NCI-H748 (cell line): ENCODE results near the gene SAMMSON.

Experiments
- DNase-seq: peaks from one replicate; lab custom pipeline; 2025; ENCODE audit not compliant: unreplicated experiment; lab: John Stamatoyannopoulos, UW

Gene SAMMSON

DNA sequence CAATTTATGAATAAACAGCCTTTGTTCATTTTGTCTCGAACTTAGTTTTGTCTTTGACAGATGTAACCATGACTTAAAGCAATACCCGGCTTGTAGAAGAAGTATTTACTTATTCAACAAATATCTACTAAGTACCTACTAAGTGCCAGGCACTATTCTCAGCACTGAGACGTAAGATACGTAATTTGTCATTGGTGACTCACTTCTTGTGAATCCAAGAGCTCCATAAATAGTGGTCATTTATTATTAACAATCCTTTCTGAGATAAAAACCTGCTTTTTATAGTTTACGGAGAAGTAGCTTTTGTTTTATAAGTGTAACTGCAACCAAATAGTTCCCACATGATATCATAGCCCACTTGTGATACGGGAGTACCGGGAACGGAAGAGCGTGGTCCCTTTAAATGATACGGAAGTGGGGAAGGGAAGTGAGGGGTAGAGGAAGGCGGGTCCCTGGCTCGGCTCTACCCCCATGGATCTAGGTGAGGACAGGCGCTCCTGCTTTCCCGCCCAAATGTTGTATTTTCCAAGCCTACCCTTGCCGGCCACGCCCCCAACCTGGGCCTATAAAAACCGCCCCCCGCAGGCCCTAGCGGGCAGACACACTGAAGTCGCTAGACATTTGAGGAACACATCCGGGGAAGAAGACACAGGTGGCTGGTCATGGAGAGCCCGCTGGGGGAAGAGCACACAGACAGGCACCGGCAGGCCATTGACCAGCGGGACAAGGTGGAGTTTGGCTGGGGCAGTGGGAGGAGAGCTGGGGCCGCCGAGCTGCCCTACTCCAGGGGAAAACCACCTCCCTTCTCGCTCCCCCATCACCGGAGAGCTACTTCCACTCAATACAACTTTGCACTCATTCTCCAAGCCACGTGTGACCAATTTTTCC is at the start of gene SAMMSON:
Gene SAMMSON, plus strand, starts transcription at position 594 of the 888 bp plus-strand sequence.
- peak; percentile 96 for DNase-seq

GRCh38 chr3:69951616-69952015 is 47.9 kb upstream of the SAMMSON start:
- DNase-seq, result no peak

DNA sequence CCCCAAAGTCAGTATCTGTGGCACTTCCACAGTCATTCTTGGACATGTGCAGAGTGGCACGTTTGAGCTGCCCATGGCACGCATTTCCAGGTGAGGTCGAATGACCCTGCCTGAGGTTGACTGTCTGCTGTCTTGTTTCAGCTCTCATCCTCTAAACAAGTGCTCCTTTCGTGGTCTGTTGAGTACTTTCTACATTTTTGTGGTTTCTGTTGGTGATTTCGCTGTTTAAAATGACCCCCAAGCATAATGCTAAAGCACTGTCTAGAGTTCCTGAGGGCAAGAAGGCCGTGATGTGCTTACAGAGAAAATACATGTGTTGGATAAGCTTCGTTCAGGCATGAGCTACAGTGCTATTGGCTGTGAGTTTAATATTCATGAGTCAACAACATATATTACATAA is 40.0 kb upstream of the SAMMSON start:
- no peak for DNase-seq

GRCh38 chr3:69961706-69962439 is 37.7 kb upstream of the SAMMSON start:
- DNase-seq, result no peak

GRCh38 chr3:69963643-69964042 is 35.9 kb upstream of the SAMMSON start:
- no peak for DNase-seq

- no peak for DNase-seq
Observed at GRCh38 chr3:69967156-69967555, 32.4 kb upstream of the SAMMSON start.

GRCh38 chr3:69970827-69971226 is 28.7 kb upstream of the SAMMSON start:
- no peak for DNase-seq

DNA sequence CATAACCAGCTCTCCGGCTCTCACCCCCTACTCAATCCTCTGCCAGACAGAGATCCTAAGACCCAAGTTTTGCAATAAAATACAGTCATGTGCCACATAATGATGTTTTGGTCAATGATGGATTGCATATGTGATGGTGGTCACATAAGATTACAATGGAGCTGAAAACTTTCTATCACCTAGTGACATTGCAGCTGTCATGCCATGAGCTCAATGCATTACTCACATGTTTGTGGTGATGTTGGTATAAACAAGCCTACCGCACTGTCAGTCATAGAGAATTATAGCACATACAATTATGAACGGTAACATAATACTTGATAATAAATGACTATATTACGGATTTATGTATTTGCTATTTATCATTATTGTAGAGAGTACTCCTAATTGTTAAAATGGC is 26.9 kb upstream of the SAMMSON start:
- no peak for DNase-seq

GRCh38 chr3:69976021-69976420 is 23.5 kb upstream of the SAMMSON start:
- no peak for DNase-seq

GRCh38 chr3:69983546-69984265 is 15.8 kb upstream of the SAMMSON start:
- no peak for DNase-seq

- DNase-seq, result no peak
Observed at GRCh38 chr3:69985266-69985665, 14.3 kb upstream of the SAMMSON start.

DNA sequence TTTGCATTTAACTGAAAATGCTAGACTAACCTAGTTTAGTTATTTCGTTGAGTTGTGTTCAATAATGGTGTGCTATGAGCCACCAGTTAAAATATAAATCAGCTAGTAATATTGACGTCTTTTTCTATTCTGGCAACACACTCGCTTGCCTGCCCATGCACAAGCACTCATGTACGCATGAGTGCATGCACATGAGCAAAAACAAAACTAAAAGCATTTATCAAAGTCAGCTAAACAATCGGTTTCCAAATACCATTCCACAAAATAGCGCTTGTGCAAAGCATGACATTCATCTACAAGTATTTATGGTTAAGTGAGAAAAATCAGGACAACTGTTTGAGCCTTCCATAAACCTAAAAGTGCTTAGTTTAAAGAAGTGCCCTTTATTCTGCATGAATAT is 13.1 kb upstream of the SAMMSON start:
- DNase-seq, result no peak

DNA sequence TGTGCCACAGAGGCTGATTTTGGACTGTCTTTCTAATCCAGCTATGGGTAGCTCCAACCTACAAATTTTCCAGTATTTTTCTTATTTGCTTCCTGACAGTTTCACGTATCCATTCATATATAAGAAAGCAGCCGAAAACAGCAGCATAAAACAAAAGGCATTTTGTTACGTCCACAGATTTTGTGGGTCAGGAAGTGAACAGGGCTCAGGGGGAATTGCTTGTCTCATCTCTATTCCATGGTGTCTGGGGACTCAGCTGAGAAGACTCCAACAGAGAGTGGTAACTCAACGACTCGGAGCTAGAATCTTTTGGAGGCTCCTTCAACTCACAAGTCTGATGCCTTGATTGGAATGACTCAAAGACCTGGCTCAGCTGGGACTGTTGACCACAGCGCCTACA is 11.7 kb upstream of the SAMMSON start:
- no peak for DNase-seq

GRCh38 chr3:69993757-69994156 is 5.8 kb upstream of the SAMMSON start:
- DNase-seq, result no peak

- DNase-seq, result no peak
Observed at GRCh38 chr3:69994919-69995318, 4.6 kb upstream of the SAMMSON start.

- DNase-seq, result no peak
Observed at GRCh38 chr3:69997631-69998307, 1.8 kb upstream of the SAMMSON start.

GRCh38 chr3:69998759-69999139 is 784 bp upstream of the SAMMSON start:
- peak; percentile 52 for DNase-seq

- peak; percentile 82 for DNase-seq
Observed at GRCh38 chr3:70000028-70000410, 486 bp downstream of the SAMMSON start.

DNA sequence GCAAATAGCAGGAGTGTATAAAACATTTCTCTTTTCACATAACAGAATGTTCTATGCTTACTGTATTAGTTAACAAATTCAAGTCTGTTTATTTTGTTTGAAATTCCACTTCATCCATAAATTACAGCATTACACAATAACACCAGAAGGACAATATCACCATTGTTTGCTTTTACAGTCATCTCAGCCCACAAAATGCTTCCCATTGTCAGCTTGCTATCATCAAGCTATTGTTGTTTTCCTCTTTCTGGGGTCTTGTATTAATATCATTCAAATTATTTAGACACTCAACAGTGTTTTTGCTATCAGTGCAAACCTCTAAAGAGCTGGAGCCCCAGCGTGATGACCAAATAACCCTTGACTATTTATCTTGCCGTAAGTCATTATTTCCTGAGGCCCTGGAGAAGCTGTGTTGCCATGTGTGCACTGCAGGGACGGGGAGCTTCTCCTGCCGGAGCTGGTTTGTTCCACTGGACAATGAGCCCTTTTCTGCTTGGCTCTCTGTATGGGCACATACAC is 1.1 kb downstream of the SAMMSON start:
- peak; percentile 92 for DNase-seq

DNA sequence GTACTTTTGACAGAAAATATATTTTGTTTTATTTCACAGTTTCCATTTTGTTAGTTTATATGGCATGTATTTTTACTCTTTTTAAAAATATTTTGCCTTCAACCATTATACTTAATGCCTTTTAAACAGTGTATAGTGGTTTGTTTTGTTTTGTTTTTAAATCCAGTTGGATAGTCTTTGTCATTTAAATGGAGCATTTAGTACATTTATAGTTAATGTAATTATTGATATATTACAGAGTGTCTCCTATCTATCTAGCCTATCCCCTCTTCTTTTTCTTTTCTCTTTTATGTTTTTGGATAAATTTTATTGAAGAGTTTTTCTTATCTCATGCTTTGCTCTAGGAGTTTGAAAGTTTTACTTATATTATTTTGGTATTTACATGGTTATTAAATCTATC is 3.6 kb downstream of the SAMMSON start:
- DNase-seq, result no peak

DNA sequence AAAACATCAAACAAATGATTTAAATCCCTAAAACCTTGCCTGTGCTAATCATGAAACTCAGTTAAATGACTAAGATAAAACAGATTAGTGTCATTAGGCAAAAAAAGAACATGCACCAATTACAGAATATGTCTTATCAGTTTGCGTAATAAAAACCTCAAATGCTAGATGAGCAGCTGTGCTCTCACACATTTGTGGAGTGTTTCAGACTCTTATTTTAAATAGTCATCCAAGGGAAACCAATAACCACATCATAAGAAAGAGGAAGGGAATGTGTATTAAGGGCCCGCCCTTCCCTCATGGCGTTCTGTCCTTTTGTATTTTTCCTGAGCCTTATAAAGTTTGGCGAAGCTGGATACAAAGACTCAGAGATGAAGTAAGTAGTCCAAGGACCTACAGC is 6.6 kb downstream of the SAMMSON start:
- no peak for DNase-seq
